Endothelial cell of umbilical vein (primary cell): ENCODE results near the gene PROM1. TPM values are rescaled to one million over a fixed set of nuclear protein-coding genes. Genes with fewer than 3 reads are reported as not detected.

Experiments used
- BruUV-seq: library from RNA; stranded (reverse); fragments of 400-500 nt; replicated peaks from 2 replicates; lab custom pipeline; 2021; lab: Mats Ljungman, UMichigan
- CTCF ChIA-PET: fragments of 300-600, 350-600 bp; sonication (Branson Sonifier 250); formaldehyde crosslinking; loops from one replicate; lab custom pipeline; 2021; ENCODE audit warnings: antibody characterized with exemption, inconsistent platforms; lab: Charles Lee
- POLR2A ChIA-PET: fragments of 300-600, 350-600 bp; sonication (Branson Sonifier 250); formaldehyde crosslinking; loops from one replicate; lab custom pipeline; 2021; ENCODE audit warnings: antibody characterized with exemption, inconsistent platforms; lab: Charles Lee
- DNase-seq: peaks from one replicate; pipeline ENCODE4 v3.0.0-alpha.2; 2011; ENCODE audit warnings: low read depth, low spot score
- FAIRE-seq: peaks from 2 replicates; lab custom pipeline; 2011; peaks lifted over from hg19 to GRCh38; lab: Jason Lieb, UNC
- H2AFZ ChIP-seq: 2 replicates; pipeline ENCODE4 v1.6.0; 2012; ENCODE audit warnings: low read depth, low read length, control low read depth, inconsistent platforms
- H3K27ac ChIP-seq: 2 replicates; pipeline ENCODE4 v1.5.1; 2011; ENCODE audit warnings: low read depth, mild to moderate bottlenecking, control low read depth, low read length, moderate library complexity; ENCODE audit not compliant: insufficient read depth
- H3K27me3 ChIP-seq, 2 experiments: 2 replicates each; pipeline versions ENCODE4 v1.6.0 to v1.6.1; 2011; ENCODE audit warnings: low read length in 2 of 2, mixed read lengths in 1 of 2; ENCODE audit not compliant: control insufficient read depth in 2 of 2, insufficient read depth in 2 of 2
- H3K36me3 ChIP-seq, 2 experiments: 2 replicates in 1 of 2; 3 replicates in 1 of 2; pipeline ENCODE4 v1.5.1; 2011; ENCODE audit warnings: low read length in 2 of 2, mild to moderate bottlenecking in 1 of 2, moderate library complexity in 1 of 2; ENCODE audit not compliant: control insufficient read depth in 2 of 2, insufficient read depth in 2 of 2; ENCODE audit errors: extremely low read depth in 1 of 2
- H3K4me1 ChIP-seq: 3 replicates; pipeline ENCODE4 v1.5.1; 2011; ENCODE audit warnings: mild to moderate bottlenecking, low read length; ENCODE audit not compliant: control insufficient read depth, insufficient read depth; ENCODE audit errors: extremely low read depth
- H3K4me2 ChIP-seq: 2 replicates; pipeline ENCODE4 v1.6.1; 2011; ENCODE audit warnings: low read length, control low read depth, mixed read lengths; ENCODE audit not compliant: insufficient read depth
- H3K4me3 ChIP-seq, 3 experiments: fragments of 200-600 bp in 1 of 3; sonication (generic), shearing (Covaris generic) in 1 of 3; replicated peaks in 1 of 3; 2 replicates each; pipeline ENCODE4 v1.5.1; 2011 to 2016; ENCODE audit warnings: control low read depth in 3 of 3, low read length in 3 of 3, mild to moderate bottlenecking in 2 of 3, inconsistent platforms in 1 of 3, low read depth in 1 of 3, moderate library complexity in 1 of 3; ENCODE audit not compliant: insufficient read depth in 1 of 3
- H3K79me2 ChIP-seq: 2 replicates; pipeline ENCODE4 v1.6.0; 2012; ENCODE audit warnings: low read length, inconsistent platforms; ENCODE audit not compliant: control insufficient read depth, insufficient read depth
- H3K9ac ChIP-seq: replicated peaks from 2 replicates; pipeline ENCODE3; 2011; ENCODE audit warnings: low read length, control low read depth; ENCODE audit not compliant: insufficient read depth; ENCODE audit errors: extremely low read depth
- H3K9me1 ChIP-seq: replicated peaks from 3 replicates; pipeline ENCODE4 v1.6.0; 2011; ENCODE audit warnings: mild to moderate bottlenecking, low read length; ENCODE audit not compliant: control insufficient read depth, insufficient read depth; ENCODE audit errors: extremely low read depth
- H3K9me3 ChIP-seq: replicated peaks from 2 replicates; pipeline ENCODE4 v1.5.1; 2012; ENCODE audit warnings: low read length, inconsistent platforms; ENCODE audit not compliant: control insufficient read depth, insufficient read depth
- H4K20me1 ChIP-seq: replicated peaks from 2 replicates; pipeline ENCODE3; 2011; ENCODE audit warnings: mild to moderate bottlenecking, low read length; ENCODE audit not compliant: control insufficient read depth, insufficient read depth; ENCODE audit errors: extremely low read depth
- CTCF ChIP-seq, 2 donors: IDR thresholded peaks; 1 replicate in 1 of 2; 2 replicates in 1 of 2; pipeline ENCODE4 v1.5.1; 2011; ENCODE audit warnings: low read length in 2 of 2, mild to moderate bottlenecking in 2 of 2, moderate library complexity in 2 of 2, control low read depth in 1 of 2, inconsistent platforms in 1 of 2, low read depth in 1 of 2; ENCODE audit not compliant: insufficient read depth in 1 of 2; ENCODE audit errors: extremely low read depth in 1 of 2
- EZH2 ChIP-seq: IDR thresholded peaks from 2 replicates; pipeline ENCODE4 v1.6.1; 2012; ENCODE audit warnings: borderline replicate concordance, low read depth, mild to moderate bottlenecking, moderate library complexity, low read length, inconsistent platforms; ENCODE audit not compliant: severe bottlenecking
- FOS ChIP-seq: IDR thresholded peaks from 2 replicates; pipeline ENCODE4 v1.6.1; 2011; ENCODE audit warnings: mild to moderate bottlenecking, low read length, moderate library complexity, borderline replicate concordance; ENCODE audit not compliant: insufficient read depth
- GATA2 ChIP-seq: IDR thresholded peaks from 2 replicates; pipeline ENCODE4 v1.7.0; 2011; ENCODE audit warnings: low read depth, mild to moderate bottlenecking, moderate library complexity, mixed read lengths, low read length; ENCODE audit not compliant: insufficient read length, insufficient read depth
- POLR2AphosphoS5 ChIP-seq: IDR thresholded peaks from 2 replicates; pipeline ENCODE4 v1.6.1; 2012; ENCODE audit warnings: low read depth, mild to moderate bottlenecking, control low read depth, low read length, moderate library complexity; ENCODE audit not compliant: insufficient read depth
- dilution Hi-C: fragments of 300-500 bp; cut with MboI; formaldehyde crosslinking; loops from one replicate; pipeline ENCODE4 v1.15.0; 2019; ENCODE audit warnings: low sequenced_read_pairs; ENCODE audit not compliant: extremely low pct_ligation_motif_present
- intact Hi-C: fragments of 100-400 bp; cut with micrococcal nuclease; formaldehyde crosslinking; loops from one replicate; pipeline ENCODE4 v1.10.0; 2022
- polyA plus RNA-seq, 4 experiments: library from polyadenylated mRNA; depleted of rRNA in 3 of 4; stranded (reverse) in 3 of 4; unstranded in 1 of 4; fragments of >200 nt; gene quantifications; 2 replicates each; pipeline versions ENCODE4 v1.2.1 to v1.2.3, GENCODE V29; 2011 to 2012; ENCODE audit warnings: missing spikeins in 1 of 4
- total RNA-seq: library from RNA; stranded (reverse); gene quantifications from 2 replicates; pipeline ENCODE4 v1.2.3, GENCODE V29; 2021

The PROM1 gene
- total and polyA plus RNA-seq, 2 donors (not counting 3 experiments of a cell fraction or from before 2014, with no cell fraction given), result 0.36 to 1.7 TPM

- Histone ChIP-seq H3K27me3 (peaks cover 0 to 6% of the 10 kb centered on the region in 2 experiments), H3K9me3 (no peaks in the 10 kb centered on the region), H3K9me1 (no peaks in the 10 kb centered on the region), H3K4me2 (no peak overlapping the region), H3K4me3 (no peak overlapping the region), H4K20me1 (no peaks in the 10 kb centered on the region), H3K27ac (no peak overlapping the region), H3K9ac (no peak overlapping the region), H3K79me2 (no peaks in the 10 kb centered on the region), H3K36me3 (no peaks in the 10 kb centered on the region), H3K4me1 (no peaks in the 10 kb centered on the region), H2AFZ (no peak overlapping the region)
- dilution Hi-C loops, result no loop called here
- intact Hi-C loops, result no loop called here
- TF ChIP-seq POLR2AphosphoS5, result no peak
- TF ChIP-seq FOS, result no peak
- no peak for TF ChIP-seq CTCF (IDR thresholded peaks at IDR 0.05; ENCODE audit: extremely low read depth in 1 of 2, insufficient read depth in 1 of 2, low read depth in 1 of 2, low read length in 2 of 2)
- TF ChIP-seq EZH2, result no peak
- CTCF ChIA-PET, result no interaction called here
- POLR2A ChIA-PET, result no interaction called here
- DNase-seq (no peak), FAIRE-seq (no peak)
- BruUV-seq, result no TSS peak
These were observed 36.2 kb upstream of the PROM1 start for GRCh38 chr4:16119981-16120380.

GRCh38 chr4:16118090-16118489, 34.3 kb upstream of the PROM1 start:
- POLR2A ChIA-PET, result interaction anchor here (0.6 kb wide), 1 partner anchor 19 kb away, joined by 3 read pairs; no protein-coding TSS in a partner anchor
- DNase-seq (no peak), FAIRE-seq (no peak)
- no peaks in the 10 kb centered on the region for H3K79me2 ChIP-seq
- no peak overlapping the region for H3K27ac ChIP-seq
- H3K27me3 ChIP-seq, result peaks cover 0 to 3% of the 10 kb centered on the region in 2 experiments
- TF ChIP-seq FOS (no peak), GATA2 (no peak), POLR2AphosphoS5 (no peak), CTCF (IDR thresholded peaks at IDR 0.05; ENCODE audit: extremely low read depth in 1 of 2, insufficient read depth in 1 of 2, low read depth in 1 of 2, low read length in 2 of 2) (no peak)
- H3K9me1 ChIP-seq, result no peaks in the 10 kb centered on the region
- no peak overlapping the region for H3K9ac ChIP-seq
- no peak overlapping the region for H2AFZ ChIP-seq
- intact Hi-C loops (no loop called here), dilution Hi-C loops (no loop called here)
- H3K9me3 ChIP-seq, result no peaks in the 10 kb centered on the region
- no peaks in the 10 kb centered on the region for H3K36me3 ChIP-seq
- no peak overlapping the region for H3K4me3 ChIP-seq
- no peaks in the 10 kb centered on the region for H4K20me1 ChIP-seq
- no TSS peak for BruUV-seq
- CTCF ChIA-PET, result interaction anchor here (0.8 to 0.9 kb wide), 2 partner anchors 9 to 28 kb away, joined by 3 to 4 read pairs; no protein-coding TSS in a partner anchor
- no peaks in the 10 kb centered on the region for H3K4me1 ChIP-seq
- no peak overlapping the region for H3K4me2 ChIP-seq
